Measurements from ENCODE around the gene TMEM132D. TPM values are rescaled to one million over a fixed set of nuclear protein-coding genes. Genes with fewer than 3 reads are reported as not detected.

Gene TMEM132D
- total and polyA plus RNA-seq, 2 donors (not counting 3 experiments of a cell fraction or from before 2014, with no cell fraction given), result not detected

- CTCF ChIA-PET, result no interaction called here
- no peak for FAIRE-seq
- Histone ChIP-seq H3K4me3 (replicated peaks in 1 of 3; ENCODE audit: insufficient read depth in 1 of 3, low read depth in 1 of 3, low read length in 3 of 3) (no peak overlapping the region), H3K27ac (ENCODE audit: insufficient read depth, low read depth, low read length) (no peak overlapping the region), H3K9ac (replicated peaks; ENCODE audit: extremely low read depth, insufficient read depth, low read length) (no peak overlapping the region), H3K36me3 (ENCODE audit: control insufficient read depth in 2 of 2, extremely low read depth in 1 of 2, insufficient read depth in 2 of 2, low read length in 2 of 2) (no peaks in the 10 kb centered on the region), H3K9me3 (replicated peaks; ENCODE audit: control insufficient read depth, insufficient read depth, low read length) (peaks cover 8% of the 10 kb centered on the region), H3K79me2 (ENCODE audit: control insufficient read depth, insufficient read depth, low read length) (no peaks in the 10 kb centered on the region), H4K20me1 (replicated peaks; ENCODE audit: control insufficient read depth, extremely low read depth, insufficient read depth, low read length) (no peaks in the 10 kb centered on the region), H3K4me2 (ENCODE audit: insufficient read depth, low read length) (no peak overlapping the region), H2AFZ (ENCODE audit: low read depth, low read length) (no peak overlapping the region), H3K27me3 (ENCODE audit: control insufficient read depth in 2 of 2, insufficient read depth in 2 of 2, low read length in 2 of 2) (no peaks in the 10 kb centered on the region), H3K4me1 (ENCODE audit: control insufficient read depth, extremely low read depth, insufficient read depth, low read length) (no peaks in the 10 kb centered on the region), H3K9me1 (replicated peaks; ENCODE audit: control insufficient read depth, extremely low read depth, insufficient read depth, low read length) (no peaks in the 10 kb centered on the region)
- intact Hi-C loops (cut with micrococcal nuclease) (no loop called here), dilution Hi-C loops (cut with MboI; ENCODE audit: extremely low pct_ligation_motif_present, low sequenced_read_pairs) (no loop called here)
- DNase-seq (ENCODE audit: low read depth, low spot score), result no peak
- POLR2A ChIA-PET, result no interaction called here
- no peak for TF ChIP-seq MYC (IDR thresholded peaks at IDR 0.05; ENCODE audit: low read depth, low read length)
- no peak for TF ChIP-seq POLR2A (IDR thresholded peaks at IDR 0.05; ENCODE audit: low read depth, low read length)
- no peak for TF ChIP-seq FOS (IDR thresholded peaks at IDR 0.05; ENCODE audit: borderline replicate concordance, insufficient read depth, low read length)
- TF ChIP-seq GATA2 (IDR thresholded peaks at IDR 0.05; ENCODE audit: insufficient read depth, insufficient read length, low read depth, low read length), result no peak
- TF ChIP-seq POLR2AphosphoS5 (IDR thresholded peaks at IDR 0.05; ENCODE audit: insufficient read depth, low read depth, low read length), result no peak
- TF ChIP-seq EZH2 (IDR thresholded peaks at IDR 0.05; ENCODE audit: borderline replicate concordance, low read depth, low read length, severe bottlenecking), result no peak
- no peak for TF ChIP-seq MAX (IDR thresholded peaks at IDR 0.05; ENCODE audit: insufficient read depth, insufficient read length)
- TF ChIP-seq CTCF (IDR thresholded peaks at IDR 0.05; ENCODE audit: extremely low read depth in 1 of 2, insufficient read depth in 1 of 2, low read depth in 1 of 2, low read length in 2 of 2), result no peak
- no peak for TF ChIP-seq JUN (IDR thresholded peaks at IDR 0.05; ENCODE audit: borderline replicate concordance, insufficient read depth, insufficient read length, low read depth)
- no TSS peak for BruUV-seq (replicated peaks)
Measured at GRCh38 chr12:129357233-129357632, 546.6 kb downstream of the TMEM132D start.
